Adrenal gland (tissue), 5 donors: ENCODE results near the gene CIB2.

ENCODE experiments used
- POLR2A ChIP-seq, 2 donors: fragments of 450-650 bp; IDR thresholded peaks; one replicate each; pipeline ENCODE4 v1.6.1; 2017; ENCODE audit warnings: antibody characterized with exemption in 2 of 2, mild to moderate bottlenecking in 2 of 2, moderate library complexity in 1 of 2
- TF ChIP-seq, protein P1 (sequence below), 6 experiments: fragments of 450-650 bp in 4 of 6; fragments of 200-600 bp in 2 of 6; sonication (generic) in 1 of 6; IDR thresholded peaks; 1 replicate in 5 of 6; 2 replicates in 1 of 6; pipeline versions ENCODE4 v1.5.1 to v1.8.0; 2016 to 2021; ENCODE audit warnings: antibody characterized with exemption in 6 of 6, mild to moderate bottlenecking in 2 of 6, moderate library complexity in 1 of 6
- donor health status: DM: no; HTN: no; CAD: no.

DNA sequence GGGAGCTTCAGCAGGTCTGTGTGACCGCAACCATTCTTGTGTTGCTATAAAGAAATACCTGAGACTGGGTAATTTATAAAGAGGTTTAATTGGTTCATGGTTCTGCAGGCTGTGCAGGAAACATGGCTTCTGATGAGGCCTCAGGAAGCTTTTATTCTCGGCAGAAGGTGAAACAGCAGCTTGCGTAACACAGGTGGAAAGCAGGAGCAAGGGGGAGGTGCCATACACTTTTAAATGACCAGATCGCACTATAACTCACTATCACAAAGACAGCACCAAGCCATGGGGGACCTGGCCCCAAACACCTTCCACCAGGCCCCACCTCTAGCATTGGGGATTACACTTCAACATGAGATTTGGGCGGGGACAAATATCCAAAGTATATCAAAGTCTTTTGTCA, 8.3 kb upstream of the CIB2 start:
- TF ChIP-seq, protein P1, sequence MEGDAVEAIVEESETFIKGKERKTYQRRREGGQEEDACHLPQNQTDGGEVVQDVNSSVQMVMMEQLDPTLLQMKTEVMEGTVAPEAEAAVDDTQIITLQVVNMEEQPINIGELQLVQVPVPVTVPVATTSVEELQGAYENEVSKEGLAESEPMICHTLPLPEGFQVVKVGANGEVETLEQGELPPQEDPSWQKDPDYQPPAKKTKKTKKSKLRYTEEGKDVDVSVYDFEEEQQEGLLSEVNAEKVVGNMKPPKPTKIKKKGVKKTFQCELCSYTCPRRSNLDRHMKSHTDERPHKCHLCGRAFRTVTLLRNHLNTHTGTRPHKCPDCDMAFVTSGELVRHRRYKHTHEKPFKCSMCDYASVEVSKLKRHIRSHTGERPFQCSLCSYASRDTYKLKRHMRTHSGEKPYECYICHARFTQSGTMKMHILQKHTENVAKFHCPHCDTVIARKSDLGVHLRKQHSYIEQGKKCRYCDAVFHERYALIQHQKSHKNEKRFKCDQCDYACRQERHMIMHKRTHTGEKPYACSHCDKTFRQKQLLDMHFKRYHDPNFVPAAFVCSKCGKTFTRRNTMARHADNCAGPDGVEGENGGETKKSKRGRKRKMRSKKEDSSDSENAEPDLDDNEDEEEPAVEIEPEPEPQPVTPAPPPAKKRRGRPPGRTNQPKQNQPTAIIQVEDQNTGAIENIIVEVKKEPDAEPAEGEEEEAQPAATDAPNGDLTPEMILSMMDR (IDR thresholded peaks at IDR 0.05) = no peak
- TF ChIP-seq POLR2A (IDR thresholded peaks at IDR 0.05) = no peak
